HEK293T (cell line): ENCODE measurements around the gene ZNF750.

Source experiments
- CTCF ChIA-PET: fragments of 350-600 bp; formaldehyde crosslinking; extraction: SDS; loops from one replicate; lab custom pipeline; 2021; ENCODE audit warnings: antibody characterized with exemption, inconsistent platforms; lab: Yijun Ruan, JAX
- POLR2A ChIA-PET: fragments of 350-600 bp; formaldehyde crosslinking; extraction: SDS; loops from one replicate; lab custom pipeline; 2020; ENCODE audit warnings: antibody characterized with exemption, inconsistent platforms; lab: Yijun Ruan, JAX
- DNase-seq: peaks from one replicate; pipeline ENCODE4 v3.0.0; 2012; ENCODE audit warnings: mixed read lengths; ENCODE audit errors: extremely low spot score
- ARNT ChIP-seq: fragments of 450-650 bp; IDR thresholded peaks from 2 replicates; pipeline ENCODE4 v1.6.1; 2017; ENCODE audit warnings: mild to moderate bottlenecking
- BHLHE40 ChIP-seq: fragments of 450-650 bp; IDR thresholded peaks from 2 replicates; pipeline ENCODE4 v1.6.1; 2016; ENCODE audit warnings: mild to moderate bottlenecking, moderate library complexity, borderline replicate concordance
- CTBP1 ChIP-seq: fragments of 450-650 bp; IDR thresholded peaks from 2 replicates; pipeline ENCODE4 v1.6.1; 2016; ENCODE audit warnings: borderline replicate concordance
- ELF4 ChIP-seq: fragments of 450-650 bp; IDR thresholded peaks from 2 replicates; pipeline ENCODE4 v1.6.1; 2017; ENCODE audit warnings: antibody characterized with exemption
- FOXA1 ChIP-seq: fragments of 450-650 bp; IDR thresholded peaks from 2 replicates; pipeline ENCODE4 v1.6.1; 2016; ENCODE audit warnings: mild to moderate bottlenecking
- FOXK2 ChIP-seq: fragments of 450-650 bp; IDR thresholded peaks from 2 replicates; pipeline ENCODE4 v1.6.1; 2016; ENCODE audit warnings: mild to moderate bottlenecking
- FOXM1 ChIP-seq: fragments of 450-650 bp; IDR thresholded peaks from 2 replicates; pipeline ENCODE4 v1.6.1; 2017; ENCODE audit warnings: mild to moderate bottlenecking, borderline replicate concordance
- HDGF ChIP-seq: fragments of 450-650 bp; IDR thresholded peaks from 2 replicates; pipeline ENCODE4 v1.6.1; 2017; ENCODE audit warnings: antibody characterized with exemption, borderline replicate concordance
- L3MBTL2 ChIP-seq: fragments of 450-650 bp; conservative IDR thresholded peaks from 2 replicates; pipeline ENCODE4 v1.6.1; 2016; ENCODE audit warnings: mild to moderate bottlenecking
- LEF1 ChIP-seq: fragments of 450-650 bp; IDR thresholded peaks from 2 replicates; pipeline ENCODE4 v1.6.1; 2017; ENCODE audit warnings: mild to moderate bottlenecking, borderline replicate concordance
- NFRKB ChIP-seq: fragments of 450-650 bp; IDR thresholded peaks from 2 replicates; pipeline ENCODE4 v1.6.1; 2016; ENCODE audit warnings: mild to moderate bottlenecking, moderate library complexity
- SP1 ChIP-seq: fragments of 450-650 bp; IDR thresholded peaks from 2 replicates; pipeline ENCODE4 v1.6.1; 2017
- SUZ12 ChIP-seq: fragments of 450-650 bp; IDR thresholded peaks from 2 replicates; pipeline ENCODE4 v1.6.1; 2016; ENCODE audit warnings: mild to moderate bottlenecking
- TARDBP ChIP-seq: fragments of 450-650 bp; IDR thresholded peaks from 2 replicates; pipeline ENCODE4 v1.6.1; 2016
- ZNF384 ChIP-seq: fragments of 450-650 bp; IDR thresholded peaks from 2 replicates; pipeline ENCODE4 v1.6.1; 2016
- TF ChIP-seq, protein P1 (sequence below): fragments of 450-650 bp; IDR thresholded peaks from 2 replicates; pipeline ENCODE4 v1.6.1; 2016

The ZNF750 gene

DNA sequence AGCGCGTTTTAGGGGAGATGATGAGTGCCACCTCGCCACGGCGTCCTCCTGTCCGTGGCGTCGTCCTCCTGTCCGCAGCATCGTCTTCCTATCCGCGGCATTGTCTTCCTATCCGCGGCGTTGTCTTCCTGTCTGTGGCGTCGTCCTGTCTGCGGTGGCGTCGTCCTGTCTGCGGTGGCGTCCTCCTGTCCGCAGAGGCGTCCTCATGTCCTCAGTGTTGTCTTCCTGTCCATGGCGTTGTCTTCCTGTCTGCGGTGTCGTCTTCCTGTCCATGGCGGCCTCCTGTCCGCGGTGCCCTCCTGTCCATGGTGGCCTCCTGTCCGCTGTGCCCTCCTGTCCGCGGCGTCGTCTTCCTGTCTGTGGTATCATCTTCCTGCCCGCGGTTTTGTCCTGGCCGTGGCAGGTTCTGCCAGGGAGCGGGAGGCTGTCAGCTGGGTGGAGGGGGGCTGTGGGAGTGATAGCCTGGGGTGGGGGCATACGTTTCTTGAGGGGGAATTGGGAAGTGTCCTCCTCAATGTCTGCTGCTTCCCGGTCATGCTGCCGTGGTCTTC lies 57.1 kb downstream of the ZNF750 start:
- DNase-seq: no peak
- CTCF ChIA-PET: no interaction called here
- TF ChIP-seq CTBP1 (no peak), ELF4 (no peak), ARNT (no peak), HDGF (no peak), SUZ12 (no peak), FOXA1 (no peak), L3MBTL2 (no peak), LEF1 (no peak), FOXK2 (no peak), SP1 (no peak), ZNF384 (no peak), FOXM1 (no peak), NFRKB (no peak), BHLHE40 (no peak), TARDBP (no peak)
- TF ChIP-seq, protein P1, sequence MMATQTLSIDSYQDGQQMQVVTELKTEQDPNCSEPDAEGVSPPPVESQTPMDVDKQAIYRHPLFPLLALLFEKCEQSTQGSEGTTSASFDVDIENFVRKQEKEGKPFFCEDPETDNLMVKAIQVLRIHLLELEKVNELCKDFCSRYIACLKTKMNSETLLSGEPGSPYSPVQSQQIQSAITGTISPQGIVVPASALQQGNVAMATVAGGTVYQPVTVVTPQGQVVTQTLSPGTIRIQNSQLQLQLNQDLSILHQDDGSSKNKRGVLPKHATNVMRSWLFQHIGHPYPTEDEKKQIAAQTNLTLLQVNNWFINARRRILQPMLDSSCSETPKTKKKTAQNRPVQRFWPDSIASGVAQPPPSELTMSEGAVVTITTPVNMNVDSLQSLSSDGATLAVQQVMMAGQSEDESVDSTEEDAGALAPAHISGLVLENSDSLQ: no peak
- POLR2A ChIA-PET: no interaction called here

DNA sequence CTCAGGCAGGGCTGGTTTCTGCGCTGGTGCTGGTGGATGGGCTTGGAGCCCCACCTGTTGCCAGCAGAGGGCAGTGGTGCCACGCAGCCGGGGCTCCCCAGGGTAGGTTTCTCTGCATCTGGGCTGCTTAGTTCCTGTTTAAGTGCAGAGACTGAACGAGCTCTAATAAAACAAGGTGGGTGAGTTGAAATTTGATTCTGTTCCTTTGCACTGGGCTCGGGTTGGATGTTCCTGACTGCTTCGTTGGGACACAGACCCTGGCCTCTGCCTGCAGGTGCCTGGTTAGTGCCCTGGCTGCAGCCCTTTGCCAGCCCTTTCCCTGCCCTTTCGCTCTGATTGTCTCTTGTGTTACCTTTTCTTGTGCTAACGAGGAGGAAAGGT lies 57.9 kb downstream of the ZNF750 start:
- peak; percentile 92 for DNase-seq
- CTCF ChIA-PET: interaction anchor here (0.6 to 1.0 kb wide), 4 partner anchors 31 to 573 kb away, joined by 3 to 6 read pairs (median 4); no protein-coding TSS in a partner anchor
- TF ChIP-seq ELF4: no peak
- POLR2A ChIA-PET: no interaction called here

DNA sequence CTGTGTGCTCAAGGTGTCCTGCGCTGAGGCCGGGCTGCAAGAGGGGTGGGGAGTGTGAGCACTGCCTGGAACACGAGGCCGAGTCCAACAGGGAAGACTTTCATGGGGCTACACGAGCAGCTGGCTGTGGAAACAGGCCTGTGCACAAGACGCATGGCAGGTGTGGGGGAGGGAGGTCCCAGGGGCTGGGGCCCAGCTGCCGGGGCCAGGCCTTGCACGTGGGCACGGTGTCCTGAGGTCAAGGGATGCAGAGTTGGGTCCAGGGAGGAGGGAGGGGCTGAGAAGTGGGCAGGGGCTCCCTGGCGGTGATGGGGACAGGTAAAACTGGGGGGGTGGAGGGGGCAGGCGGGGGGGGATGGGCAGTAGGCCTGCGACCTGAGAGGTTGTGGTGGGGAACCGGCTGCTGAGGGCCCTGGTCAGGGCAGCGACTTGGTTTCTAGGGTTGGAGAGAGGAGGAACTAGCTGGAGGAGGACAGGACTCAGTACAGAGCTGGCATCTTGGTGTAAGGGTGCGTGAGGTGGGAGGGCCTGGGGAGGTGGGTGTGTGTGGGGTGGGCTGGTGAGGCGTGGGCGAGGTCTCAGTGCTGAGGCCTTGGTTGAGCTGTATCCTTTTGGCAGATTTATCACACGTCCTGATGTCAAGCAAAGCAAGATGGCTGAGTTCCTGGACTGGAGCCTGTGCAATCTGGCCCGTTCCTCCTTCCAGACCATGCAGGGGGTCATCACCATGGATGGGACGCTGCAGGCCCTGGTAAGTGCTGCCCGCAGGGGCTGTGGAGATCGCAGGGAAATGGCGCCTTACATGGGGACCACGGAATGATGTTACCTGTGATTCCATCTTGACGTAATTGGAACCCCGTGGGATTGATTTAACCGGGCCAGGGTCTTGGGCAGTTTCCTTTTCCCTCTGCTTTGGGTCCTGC lies 58.6 kb downstream of the ZNF750 start:
- no peak for DNase-seq
- POLR2A ChIA-PET: no interaction called here
- peak; percentile 29; the same call in 1 of the 2 replicates for TF ChIP-seq HDGF
- no peak for TF ChIP-seq LEF1
- CTCF ChIA-PET: interaction anchor here (1.0 kb wide), 1 partner anchor 136 kb away, joined by 6 read pairs; no protein-coding TSS in a partner anchor

DNA sequence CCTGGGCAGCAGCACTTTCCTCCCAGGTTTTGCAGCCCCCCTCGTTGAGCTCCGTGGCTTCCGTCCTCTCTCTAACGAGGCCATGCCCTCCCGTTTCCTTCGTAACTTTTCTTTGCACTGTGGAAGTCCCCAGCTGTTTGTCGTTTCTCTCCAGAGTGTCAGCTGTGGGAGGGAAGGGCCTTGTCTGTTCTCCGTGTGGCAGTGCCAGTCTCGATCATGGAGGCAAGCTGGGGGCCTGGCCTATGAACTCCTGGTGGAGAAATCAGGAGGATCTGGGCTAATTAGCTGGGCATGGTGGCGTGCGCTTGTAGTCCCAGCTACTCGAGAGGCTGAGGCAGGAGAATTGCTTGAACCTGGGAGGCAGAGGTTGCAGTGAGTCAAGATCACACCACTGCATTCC lies 59.6 kb downstream of the ZNF750 start:
- DNase-seq: no peak
- ChIA-PET POLR2A (no interaction called here), CTCF (no interaction called here)
- TF ChIP-seq ZNF384 (no peak), SUZ12 (no peak), FOXK2 (no peak)

DNA sequence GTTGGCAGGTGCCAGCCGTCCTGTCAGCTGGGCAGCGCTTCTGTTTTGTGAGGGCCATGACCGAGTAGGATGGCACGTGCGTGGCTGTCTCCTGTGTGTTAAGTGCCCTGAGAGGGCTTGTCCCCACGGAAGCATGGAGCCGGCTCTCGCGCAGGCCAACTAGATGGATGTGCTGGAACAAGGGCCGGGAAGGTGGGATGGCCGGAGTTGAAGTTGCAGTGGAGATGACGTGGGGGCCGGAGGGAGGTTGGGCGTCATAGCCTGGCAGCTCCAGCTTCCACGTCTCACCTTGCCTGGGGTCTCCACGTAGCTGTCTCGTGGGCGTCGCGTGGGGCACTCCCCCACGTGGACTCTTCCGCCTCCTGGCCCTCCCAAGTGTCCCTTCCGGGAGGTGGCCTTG lies 60.3 kb downstream of the ZNF750 start:
- TF ChIP-seq, protein P1: no peak
- no peak for TF ChIP-seq TARDBP
- TF ChIP-seq HDGF: no peak
- no peak for TF ChIP-seq NFRKB
- TF ChIP-seq SUZ12: no peak
- TF ChIP-seq BHLHE40: no peak
- TF ChIP-seq FOXA1: no peak
- no peak for TF ChIP-seq L3MBTL2
- TF ChIP-seq LEF1: no peak
- TF ChIP-seq SP1: no peak
- no peak for TF ChIP-seq CTBP1
- TF ChIP-seq FOXM1: no peak
- no peak for TF ChIP-seq FOXK2
- CTCF ChIA-PET: no interaction called here
- no peak for DNase-seq
- POLR2A ChIA-PET: no interaction called here
